HEK293 (cell line): ENCODE data around the gene NRTN.

ENCODE experiments used
- CTCF ChIA-PET: fragments of 350-600 bp; formaldehyde crosslinking; extraction: SDS; loops from one replicate; lab custom pipeline; 2021; ENCODE audit warnings: antibody characterized with exemption; lab: Yijun Ruan, JAX
- POLR2A ChIA-PET: fragments of 300-600 bp; formaldehyde crosslinking; extraction: SDS; loops from one replicate; lab custom pipeline; 2020; ENCODE audit warnings: antibody characterized with exemption, inconsistent platforms; lab: Yijun Ruan, JAX
- H3K27ac ChIP-seq: fragments of 200-500 bp; sonication (Bioruptor generic); 2 replicates; pipeline ENCODE4 v1.5.1; 2014; ENCODE audit warnings: low read depth, low read length, control low read depth, inconsistent platforms; ENCODE audit errors: extremely low read depth
- H3K36me3 ChIP-seq, 2 experiments: fragments of 200-500 bp in 1 of 2; sonication (Bioruptor generic) in 1 of 2; 1 replicate in 1 of 2; 2 replicates in 1 of 2; pipeline ENCODE4 v1.5.1; 2014 to 2017; ENCODE audit warnings: inconsistent platforms in 2 of 2, low read length in 2 of 2; ENCODE audit not compliant: control insufficient read depth in 2 of 2, insufficient read depth in 1 of 2
- H3K4me1 ChIP-seq: fragments of 200-500 bp; sonication (Bioruptor generic); 2 replicates; pipeline ENCODE4 v1.5.1; 2014; ENCODE audit warnings: mild to moderate bottlenecking, low read length, inconsistent platforms; ENCODE audit not compliant: control insufficient read depth, insufficient read depth
- H3K4me3 ChIP-seq: 2 replicates; pipeline ENCODE4 v1.5.1; 2011; ENCODE audit warnings: low read depth, mild to moderate bottlenecking, control low read depth, low read length, moderate library complexity
- H3K9me3 ChIP-seq: fragments of 200-500 bp; sonication (Bioruptor generic); 2 replicates; pipeline ENCODE4 v1.5.1; 2014; ENCODE audit warnings: low read depth, low read length, inconsistent platforms; ENCODE audit not compliant: control insufficient read depth, insufficient read depth
- GLIS2 ChIP-seq: fragments of 450-650 bp; formaldehyde crosslinking; IDR thresholded peaks from 2 replicates; pipeline ENCODE4 v1.5.1; 2016; ENCODE audit warnings: missing biosample characterization, missing genetic modification characterization
- HOXD13 ChIP-seq: sonication (generic); formaldehyde crosslinking; IDR thresholded peaks from 2 replicates; pipeline ENCODE4 v1.8.0; 2022; ENCODE audit warnings: missing genetic modification reagents, borderline replicate concordance
- INSM2 ChIP-seq: fragments of 450-650 bp; formaldehyde crosslinking; IDR thresholded peaks from 2 replicates; pipeline ENCODE4 v1.5.1; 2016; ENCODE audit warnings: missing biosample characterization, missing genetic modification characterization
- KLF17 ChIP-seq: fragments of 450-650 bp; formaldehyde crosslinking; IDR thresholded peaks from 2 replicates; pipeline ENCODE4 v1.5.1; 2016; ENCODE audit warnings: missing biosample characterization, missing genetic modification characterization
- KLF8 ChIP-seq: fragments of 450-650 bp; formaldehyde crosslinking; IDR thresholded peaks from 2 replicates; pipeline ENCODE4 v1.5.1; 2016; ENCODE audit warnings: missing biosample characterization, missing genetic modification characterization
- OVOL3 ChIP-seq: fragments of 450-650 bp; formaldehyde crosslinking; IDR thresholded peaks from 2 replicates; pipeline ENCODE4 v1.5.1; 2016; ENCODE audit warnings: missing biosample characterization, missing genetic modification characterization
- REST ChIP-seq: fragments of 450-650 bp; formaldehyde crosslinking; IDR thresholded peaks from 2 replicates; pipeline ENCODE4 v1.5.1; 2016; ENCODE audit warnings: missing biosample characterization, missing genetic modification characterization
- SCRT1 ChIP-seq: fragments of 450-650 bp; formaldehyde crosslinking; IDR thresholded peaks from 2 replicates; pipeline ENCODE4 v1.5.1; 2016; ENCODE audit warnings: missing biosample characterization, missing genetic modification characterization, borderline replicate concordance
- SCRT2 ChIP-seq: fragments of 450-650 bp; formaldehyde crosslinking; IDR thresholded peaks from 2 replicates; pipeline ENCODE4 v1.5.1; 2016; ENCODE audit warnings: missing biosample characterization, missing genetic modification characterization
- ZFP3 ChIP-seq: fragments of 450-650 bp; formaldehyde crosslinking; IDR thresholded peaks from 2 replicates; pipeline ENCODE4 v1.5.1; 2016; ENCODE audit warnings: low read depth, missing biosample characterization, missing genetic modification characterization
- ZNF16 ChIP-seq: fragments of 450-650 bp; formaldehyde crosslinking; IDR thresholded peaks from 2 replicates; pipeline ENCODE4 v1.5.1; 2016; ENCODE audit warnings: low read depth, missing biosample characterization, missing genetic modification characterization
- ZNF23 ChIP-seq: fragments of 450-650 bp; formaldehyde crosslinking; IDR thresholded peaks from 2 replicates; pipeline ENCODE4 v1.5.1; 2016; ENCODE audit warnings: missing biosample characterization, missing genetic modification characterization, borderline replicate concordance
- ZNF248 ChIP-seq: fragments of 450-650 bp; formaldehyde crosslinking; IDR thresholded peaks from 2 replicates; pipeline ENCODE4 v1.5.1; 2017; ENCODE audit warnings: missing biosample characterization, missing genetic modification characterization
- ZNF610 ChIP-seq: fragments of 450-650 bp; formaldehyde crosslinking; IDR thresholded peaks from 2 replicates; pipeline ENCODE4 v1.5.1; 2016; ENCODE audit warnings: missing biosample characterization, missing genetic modification characterization, borderline replicate concordance
- ZNF623 ChIP-seq: fragments of 450-650 bp; formaldehyde crosslinking; IDR thresholded peaks from 2 replicates; pipeline ENCODE4 v1.5.1; 2016; ENCODE audit warnings: missing biosample characterization, missing genetic modification characterization
- ZNF791 ChIP-seq: fragments of 450-650 bp; formaldehyde crosslinking; IDR thresholded peaks from 2 replicates; pipeline ENCODE4 v1.5.1; 2016; ENCODE audit warnings: missing biosample characterization, missing genetic modification characterization

Gene NRTN

GRCh38 chr19:5838353-5839064, 33.6 kb downstream of the NRTN start:
- H3K27ac ChIP-seq, result no peak overlapping the region
- ChIA-PET POLR2A (interaction anchor here (1.1 kb wide), 1 partner anchor 10 kb away, joined by 3 read pairs; no protein-coding TSS in a partner anchor), CTCF (interaction anchor here (1.3 to 1.9 kb wide), 2 partner anchors 34 to 35 kb away, joined by 5 to 7 read pairs; no protein-coding TSS in a partner anchor)
- no peaks in the 10 kb centered on the region for H3K9me3 ChIP-seq
- no peak overlapping the region for H3K4me3 ChIP-seq
- TF ChIP-seq INSM2 (tag by site-specific recombination) (no peak), ZNF623 (tag by site-specific recombination) (no peak), ZNF248 (tag by site-specific recombination) (no peak), SCRT2 (tag by site-specific recombination) (peak; percentile 51), KLF8 (no peak), ZFP3 (tag by site-specific recombination) (no peak), SCRT1 (tag by site-specific recombination) (peak; percentile 51; the same call in 1 of the 2 replicates), OVOL3 (tag by site-specific recombination) (no peak), ZNF791 (no peak), ZNF610 (no peak), ZNF23 (no peak), HOXD13 (CRISPR knock-in tag) (no peak), KLF17 (no peak)
- TF ChIP-seq, all 188 proteins: peak for 2
- H3K4me1 ChIP-seq, result no peaks in the 10 kb centered on the region
- no peaks in the 10 kb centered on the region for H3K36me3 ChIP-seq

GRCh38 chr19:5839065-5840017, 34.5 kb downstream of the NRTN start, which contains the start of gene FUT6:
Gene FUT6, minus strand, starts transcription at chr19:5839702. Its CDS starts 7,135 bp downstream, at chr19:5832567.
- POLR2A ChIA-PET, result interaction anchor here (1.1 kb wide), 1 partner anchor 11 kb away, joined by 3 read pairs; no protein-coding TSS in a partner anchor
- no peak within 1 kb of the TSS for H3K4me3 ChIP-seq
- CTCF ChIA-PET, result interaction anchor here (0.7 to 1.9 kb wide), 4 partner anchors 11 to 148 kb away, joined by 3 to 7 read pairs (median 4); no protein-coding TSS in a partner anchor
- no peaks in the 10 kb centered on the region for H3K9me3 ChIP-seq
- H3K27ac ChIP-seq, result no peak within 1 kb of the TSS
- no peaks in the 10 kb centered on the region for H3K4me1 ChIP-seq
- no peaks in the 10 kb centered on the region for H3K36me3 ChIP-seq
- TF ChIP-seq ZNF16 (tag by site-specific recombination) (peak; percentile 84), REST (tag by site-specific recombination) (no peak), GLIS2 (tag by site-specific recombination) (no peak), ZNF623 (tag by site-specific recombination) (peak; percentile 61)
